Measurements from ENCODE around the gene KCNMB2. TPM values are rescaled to one million over a fixed set of nuclear protein-coding genes. Genes with fewer than 3 reads are reported as not detected.

Gene KCNMB2
- total RNA-seq, 1 donor, result not detected

GRCh38 chr3:178583963-178584575 lies 47.8 kb downstream of the KCNMB2 start:
- no peak for DNase-seq (ENCODE audit: low read depth)
- no peak for TF ChIP-seq CTCF (IDR thresholded peaks at IDR 0.05; ENCODE audit: insufficient read depth, low read length)
- no peak overlapping the region for H3K4me3 ChIP-seq (ENCODE audit: low read depth, low read length)

- DNase-seq (ENCODE audit: low read depth), result no peak
- H3K4me3 ChIP-seq (ENCODE audit: low read depth, low read length), result no peak overlapping the region
- no peak for TF ChIP-seq CTCF (IDR thresholded peaks at IDR 0.05; ENCODE audit: insufficient read depth, low read length)
Observed at GRCh38 chr3:178584722-178585380, 48.6 kb downstream of the KCNMB2 start.

GRCh38 chr3:178585454-178585853 lies 49.2 kb downstream of the KCNMB2 start:
- no peak for TF ChIP-seq CTCF (IDR thresholded peaks at IDR 0.05; ENCODE audit: insufficient read depth, low read length)
- no peak overlapping the region for H3K4me3 ChIP-seq (ENCODE audit: low read depth, low read length)
- no peak for DNase-seq (ENCODE audit: low read depth)

- no peak for DNase-seq (ENCODE audit: low read depth)
Observed at GRCh38 chr3:178586076-178586475, 49.8 kb downstream of the KCNMB2 start.

GRCh38 chr3:178588628-178589027 lies 52.4 kb downstream of the KCNMB2 start:
- TF ChIP-seq CTCF (IDR thresholded peaks at IDR 0.05; ENCODE audit: insufficient read depth, low read length), result no peak
- no peak overlapping the region for H3K4me3 ChIP-seq (ENCODE audit: low read depth, low read length)
- DNase-seq (ENCODE audit: low read depth), result no peak

More at GRCh38 chr3:178586076-178586475, 49.8 kb downstream of the KCNMB2 start:
- no peak for TF ChIP-seq CTCF (IDR thresholded peaks at IDR 0.05; ENCODE audit: insufficient read depth, low read length)
- H3K4me3 ChIP-seq (ENCODE audit: low read depth, low read length), result no peak overlapping the region

- no peak overlapping the region for H3K4me3 ChIP-seq (ENCODE audit: low read depth, low read length)
- no peak for TF ChIP-seq CTCF (IDR thresholded peaks at IDR 0.05; ENCODE audit: insufficient read depth, low read length)
- DNase-seq (ENCODE audit: low read depth), result no peak
Observed at GRCh38 chr3:178593786-178594185, 57.5 kb downstream of the KCNMB2 start.

Data from fibroblast of the aortic adventitia (primary cell).